BJ (cell line): ENCODE results near the gene FCHO2. TPM values are rescaled to one million over a fixed set of nuclear protein-coding genes. Genes with fewer than 3 reads are reported as not detected.

Experiments used
- CTCF ChIA-PET: fragments of 350-600 bp; formaldehyde crosslinking; extraction: SDS; loops from one replicate; lab custom pipeline; 2021; ENCODE audit warnings: antibody characterized with exemption, inconsistent platforms; lab: Yijun Ruan, JAX
- POLR2A ChIA-PET: fragments of 300-600 bp; sonication (Branson Sonifier 250); formaldehyde crosslinking; extraction: SDS; loops from one replicate; lab custom pipeline; 2021; ENCODE audit warnings: antibody characterized with exemption; lab: Charles Lee
- DNase-seq: peaks from one replicate; pipeline ENCODE4 v3.0.0-alpha.2; 2011; ENCODE audit warnings: low read depth
- H3K27me3 ChIP-seq: 2 replicates; pipeline ENCODE4 v1.6.0; 2011; ENCODE audit warnings: low read length; ENCODE audit not compliant: control insufficient read depth, insufficient read depth
- H3K36me3 ChIP-seq: 2 replicates; pipeline ENCODE4 v1.5.1; 2011; ENCODE audit warnings: low read length; ENCODE audit not compliant: control insufficient read depth, insufficient read depth
- H3K4me3 ChIP-seq: 2 replicates; pipeline ENCODE4 v1.5.1; 2011; ENCODE audit warnings: low read depth, mild to moderate bottlenecking, control low read depth, low read length
- polyA plus RNA-seq: library from polyadenylated mRNA; depleted of rRNA; stranded (reverse); fragments of >200 nt; gene quantifications from 2 replicates; pipeline ENCODE4 v1.2.3, GENCODE V29; 2011
- TF ChIP-seq, protein P1 (sequence below): IDR thresholded peaks from 2 replicates; pipeline ENCODE4 v1.5.1; 2011; ENCODE audit warnings: low read depth, mild to moderate bottlenecking, control low read depth, inconsistent platforms, low read length, moderate library complexity; ENCODE audit not compliant: insufficient read depth

FCHO2 gene
- polyA plus RNA-seq, 1 experiment: 15.7 TPM

DNA sequence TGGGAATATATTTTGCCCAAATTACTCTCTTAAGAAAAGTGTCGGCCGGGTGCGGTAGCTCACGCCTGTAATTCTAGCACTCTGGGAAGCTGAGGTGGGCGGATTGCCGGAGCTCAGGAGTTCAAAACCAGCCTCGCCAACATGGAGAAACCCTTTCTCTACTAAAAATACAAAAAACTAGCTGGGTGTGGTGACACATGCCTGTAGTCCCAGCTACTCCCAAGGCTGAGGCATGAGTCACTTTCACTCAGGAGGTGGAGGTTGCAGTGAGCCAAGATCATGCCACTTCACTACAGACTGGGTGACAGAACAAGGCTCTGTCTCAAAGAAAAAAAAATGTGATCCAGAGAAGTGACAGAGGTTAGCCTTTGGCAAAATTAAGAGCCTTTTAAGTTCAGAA lies 138.1 kb downstream of the FCHO2 start:
- TF ChIP-seq, protein P1, sequence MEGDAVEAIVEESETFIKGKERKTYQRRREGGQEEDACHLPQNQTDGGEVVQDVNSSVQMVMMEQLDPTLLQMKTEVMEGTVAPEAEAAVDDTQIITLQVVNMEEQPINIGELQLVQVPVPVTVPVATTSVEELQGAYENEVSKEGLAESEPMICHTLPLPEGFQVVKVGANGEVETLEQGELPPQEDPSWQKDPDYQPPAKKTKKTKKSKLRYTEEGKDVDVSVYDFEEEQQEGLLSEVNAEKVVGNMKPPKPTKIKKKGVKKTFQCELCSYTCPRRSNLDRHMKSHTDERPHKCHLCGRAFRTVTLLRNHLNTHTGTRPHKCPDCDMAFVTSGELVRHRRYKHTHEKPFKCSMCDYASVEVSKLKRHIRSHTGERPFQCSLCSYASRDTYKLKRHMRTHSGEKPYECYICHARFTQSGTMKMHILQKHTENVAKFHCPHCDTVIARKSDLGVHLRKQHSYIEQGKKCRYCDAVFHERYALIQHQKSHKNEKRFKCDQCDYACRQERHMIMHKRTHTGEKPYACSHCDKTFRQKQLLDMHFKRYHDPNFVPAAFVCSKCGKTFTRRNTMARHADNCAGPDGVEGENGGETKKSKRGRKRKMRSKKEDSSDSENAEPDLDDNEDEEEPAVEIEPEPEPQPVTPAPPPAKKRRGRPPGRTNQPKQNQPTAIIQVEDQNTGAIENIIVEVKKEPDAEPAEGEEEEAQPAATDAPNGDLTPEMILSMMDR: no peak
- Histone ChIP-seq H3K36me3 (no peaks in the 10 kb centered on the region; the same call in 1 of the 2 replicates), H3K4me3 (no peak overlapping the region), H3K27me3 (no peaks in the 10 kb centered on the region)
- CTCF ChIA-PET: interaction anchor here (1.1 to 3.0 kb wide), 5 partner anchors 8 to 357 kb away, joined by 5 to 10 read pairs (median 6); no protein-coding TSS in a partner anchor
- peak; percentile 21 for DNase-seq
- POLR2A ChIA-PET: interaction anchor here (0.7 kb wide), 1 partner anchor 1449 kb away, joined by 5 read pairs; no protein-coding TSS in a partner anchor

DNA sequence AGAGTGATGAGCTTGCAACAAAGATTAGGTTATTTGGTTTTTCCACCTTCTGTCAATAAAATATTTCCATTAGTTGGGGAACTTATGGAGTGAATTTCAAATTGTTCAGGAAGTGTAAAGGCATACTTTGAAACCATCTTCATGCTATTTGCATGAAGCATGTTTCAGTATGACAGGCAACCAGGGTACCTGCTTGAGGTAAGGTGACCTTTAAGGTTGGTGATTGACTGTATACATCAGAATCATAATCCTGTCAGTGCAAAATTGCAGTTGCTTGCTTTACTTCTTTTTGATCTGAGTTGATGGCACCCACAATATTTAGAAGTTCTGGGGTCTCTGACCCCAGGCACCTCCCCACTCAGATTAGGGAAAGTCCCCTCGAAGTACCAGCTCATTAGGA lies 138.6 kb downstream of the FCHO2 start:
- CTCF ChIA-PET: interaction anchor here (0.6 to 3.0 kb wide), 7 partner anchors 8 to 360 kb away, joined by 3 to 10 read pairs (median 5); no protein-coding TSS in a partner anchor
- TF ChIP-seq, protein P1: no peak
- POLR2A ChIA-PET: interaction anchor here (0.7 kb wide), 1 partner anchor 1449 kb away, joined by 5 read pairs; no protein-coding TSS in a partner anchor
- no peaks in the 10 kb centered on the region; the same call in 1 of the 2 replicates for H3K36me3 ChIP-seq
- no peak overlapping the region for H3K4me3 ChIP-seq
- no peaks in the 10 kb centered on the region for H3K27me3 ChIP-seq
- DNase-seq: no peak

DNA sequence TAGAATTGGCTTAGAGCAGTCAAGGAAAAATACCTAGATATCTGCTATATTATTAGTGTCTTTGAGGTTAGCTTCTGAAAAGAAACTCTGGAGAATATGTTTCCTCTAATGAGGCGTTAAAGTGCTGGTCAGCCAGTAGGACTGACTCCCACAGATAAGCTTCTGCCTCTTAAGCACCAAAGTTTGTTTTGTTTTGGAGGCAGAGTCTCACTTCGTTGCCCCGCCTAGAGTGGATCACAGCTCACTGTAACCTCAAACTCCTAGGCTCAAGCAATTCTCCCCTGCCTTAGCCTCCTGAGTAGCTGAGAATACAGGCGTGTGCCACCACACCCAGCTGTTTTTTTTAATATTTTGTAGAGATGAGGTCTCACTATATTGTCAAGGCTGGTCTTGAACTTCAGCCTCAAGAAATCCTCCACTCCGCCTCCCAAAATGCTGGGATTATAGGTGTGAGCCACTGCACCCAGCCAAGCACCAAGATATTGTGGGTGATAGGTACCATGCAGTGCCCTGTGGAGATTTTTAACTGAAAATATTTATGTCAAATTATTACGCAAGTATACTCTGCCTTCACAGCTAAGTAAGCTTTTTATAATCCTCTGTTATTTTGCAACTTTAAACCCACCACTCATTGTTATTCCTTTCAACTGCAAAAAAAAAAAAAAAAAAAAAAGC lies 139.9 kb downstream of the FCHO2 start:
- POLR2A ChIA-PET: no interaction called here
- DNase-seq: no peak
- no peaks in the 10 kb centered on the region for H3K27me3 ChIP-seq

DNA sequence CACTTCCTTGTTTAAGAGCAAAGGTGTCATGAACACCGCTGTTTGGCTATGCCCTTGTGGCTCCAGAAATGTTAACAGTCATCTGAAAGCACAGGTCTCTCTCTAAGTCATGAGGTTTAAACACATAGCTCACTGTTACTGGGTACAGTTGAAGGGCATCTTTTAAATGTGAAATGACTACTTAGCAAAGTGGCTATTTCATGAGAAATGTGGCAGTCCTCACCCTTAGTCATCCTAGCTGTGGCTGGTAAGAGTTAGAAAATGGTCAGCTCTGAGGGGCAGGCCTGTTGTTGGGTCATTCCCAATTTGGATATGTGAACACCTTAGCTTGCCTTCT lies 140.4 kb downstream of the FCHO2 start:
- DNase-seq: no peak
- TF ChIP-seq, protein P1: no peak
- POLR2A ChIA-PET: no interaction called here
- no peaks in the 10 kb centered on the region for H3K36me3 ChIP-seq
- CTCF ChIA-PET: interaction anchor here (1.3 to 3.0 kb wide), 2 partner anchors 107 to 354 kb away, joined by 3 to 10 read pairs; no protein-coding TSS in a partner anchor
- no peaks in the 10 kb centered on the region for H3K27me3 ChIP-seq
- H3K4me3 ChIP-seq: no peak overlapping the region

More for the DNA sequence above, 139.9 kb downstream of the FCHO2 start:
- TF ChIP-seq, protein P1: no peak
- H3K36me3 ChIP-seq: no peaks in the 10 kb centered on the region; the same call in 1 of the 2 replicates
- CTCF ChIA-PET: interaction anchor here (0.7 to 3.0 kb wide), 6 partner anchors 13 to 359 kb away, joined by 3 to 10 read pairs (median 4); no protein-coding TSS in a partner anchor
- no peak overlapping the region for H3K4me3 ChIP-seq

DNA sequence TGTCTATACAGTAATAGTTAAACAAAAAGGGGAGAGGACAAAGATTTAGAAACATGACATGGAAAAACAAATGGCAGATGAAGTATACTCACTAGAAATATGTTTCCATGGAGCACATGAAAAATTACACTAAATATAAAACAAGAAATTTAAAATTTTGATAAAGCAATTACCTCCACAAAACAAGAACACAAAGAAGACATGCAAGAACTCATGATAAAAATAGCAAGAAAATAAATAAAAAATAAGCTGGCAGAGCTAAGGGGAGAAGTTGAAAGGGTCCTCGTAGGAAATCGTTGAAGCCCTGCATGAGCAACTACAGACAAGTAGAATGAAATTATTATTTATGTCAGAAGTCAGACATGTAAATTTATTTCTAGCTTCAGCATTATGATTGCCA lies 141.9 kb downstream of the FCHO2 start:
- Histone ChIP-seq H3K36me3 (no peaks in the 10 kb centered on the region), H3K27me3 (no peaks in the 10 kb centered on the region), H3K4me3 (no peak overlapping the region)
- ChIA-PET CTCF (interaction anchor here (1.2 to 3.1 kb wide), 3 partner anchors 14 to 104 kb away, joined by 8 to 10 read pairs (median 9); no protein-coding TSS in a partner anchor), POLR2A (no interaction called here)
- TF ChIP-seq, protein P1: no peak
- DNase-seq: no peak
